GM12878 (cell line): ENCODE measurements around the gene CCDC197. TPM values are rescaled to one million over a fixed set of nuclear protein-coding genes. Genes with fewer than 3 reads are reported as not detected.

ENCODE experiments used
- ATAC-seq: fragments of 200-7000 bp; cut with Tn5 transposase; 3 replicates; pipeline ENCODE4 v1.9.1; 2020; ENCODE audit warnings: mild to moderate bottlenecking, moderate library complexity
- BruUV-seq: library from RNA; stranded (reverse); fragments of 400-500 nt; replicated peaks from 2 replicates; lab custom pipeline; 2021; lab: Mats Ljungman, UMichigan
- CTCF ChIA-PET: fragments of 300-600 bp; sonication (Branson Sonifier 250); formaldehyde crosslinking; extraction: SDS; loops from one replicate; lab custom pipeline; 2021; ENCODE audit warnings: inconsistent platforms; lab: Yijun Ruan, JAX
- POLR2A ChIA-PET: fragments of 350-600 bp; formaldehyde crosslinking; extraction: SDS; loops from one replicate; lab custom pipeline; 2021; ENCODE audit warnings: inconsistent platforms; lab: Charles Lee
- RAD21 ChIA-PET: fragments of 300-600 bp; sonication (Branson Sonifier 250); formaldehyde crosslinking; loops from one replicate; lab custom pipeline; 2023; ENCODE audit warnings: antibody characterized with exemption; ENCODE audit not compliant: unreplicated experiment; lab: Charles Lee
- SMC1A ChIA-PET: fragments of 300-600 bp; sonication (Branson Sonifier 250); formaldehyde crosslinking; loops from one replicate; lab custom pipeline; 2023; ENCODE audit not compliant: unreplicated experiment, uncharacterized antibody; lab: Charles Lee
- DNase-seq: peaks from one replicate; pipeline ENCODE4 v3.0.0-alpha.2; 2011; ENCODE audit warnings: low read depth, low spot score
- FAIRE-seq: peaks from 3 replicates; lab custom pipeline; 2011; peaks lifted over from hg19 to GRCh38; lab: Jason Lieb, UNC
- H2AFZ ChIP-seq: 2 replicates; pipeline ENCODE4 v1.6.0; 2011; ENCODE audit warnings: low read depth, low read length, control low read depth; ENCODE audit not compliant: control insufficient read depth
- H3K27ac ChIP-seq: 2 replicates; pipeline ENCODE4 v1.5.1; 2011; ENCODE audit warnings: control low read depth; ENCODE audit not compliant: control insufficient read depth, insufficient read depth
- H3K27me3 ChIP-seq, 2 experiments: replicated peaks in 1 of 2; 2 replicates each; pipeline versions ENCODE4 v1.6.0 to v1.6.1; 2011; ENCODE audit warnings: low read length in 1 of 2; ENCODE audit not compliant: control insufficient read depth in 2 of 2, insufficient read depth in 2 of 2
- H3K36me3 ChIP-seq, 2 experiments: 2 replicates each; pipeline ENCODE4 v1.5.1; 2011; ENCODE audit warnings: low read length in 1 of 2; ENCODE audit not compliant: control insufficient read depth in 2 of 2, insufficient read depth in 2 of 2
- H3K4me1 ChIP-seq: 2 replicates; pipeline ENCODE4 v1.6.1; 2011; ENCODE audit warnings: mild to moderate bottlenecking, low read length, moderate library complexity, mixed read lengths; ENCODE audit not compliant: control insufficient read depth, insufficient read depth
- H3K4me2 ChIP-seq: 2 replicates; pipeline ENCODE4 v1.6.0; 2011; ENCODE audit warnings: control low read depth; ENCODE audit not compliant: control insufficient read depth, insufficient read depth
- H3K4me3 ChIP-seq: fragments of 200-600 bp; sonication (generic); 2 replicates; pipeline ENCODE4 v1.5.1; 2016
- H3K79me2 ChIP-seq: 2 replicates; pipeline ENCODE4 v1.6.0; 2011; ENCODE audit warnings: low read length; ENCODE audit not compliant: control insufficient read depth, insufficient read depth
- H3K9ac ChIP-seq: 2 replicates; pipeline ENCODE4 v1.8.0; 2011; ENCODE audit warnings: low read length, control low read depth, mixed read lengths; ENCODE audit not compliant: control insufficient read depth, insufficient read depth
- H3K9me3 ChIP-seq: replicated peaks from 3 replicates; pipeline ENCODE4 v1.5.1; 2011; ENCODE audit warnings: mild to moderate bottlenecking, low read length; ENCODE audit not compliant: control insufficient read depth, insufficient read depth
- H4K20me1 ChIP-seq: 2 replicates; pipeline ENCODE4 v1.6.0; 2011; ENCODE audit not compliant: control insufficient read depth, insufficient read depth
- ASH2L ChIP-seq: fragments of 300-600, 200-600 bp; sonication (generic); IDR thresholded peaks from 2 replicates; pipeline ENCODE4 v1.6.1; 2017; ENCODE audit warnings: low read depth, mild to moderate bottlenecking, borderline replicate concordance
- ATF7 ChIP-seq: fragments of 450-650 bp; IDR thresholded peaks from 2 replicates; pipeline ENCODE4 v1.6.1; 2016; ENCODE audit warnings: low read depth, mild to moderate bottlenecking
- BHLHE40 ChIP-seq, 2 experiments: fragments of 450-650 bp in 1 of 2; IDR thresholded peaks; 2 replicates each; pipeline ENCODE4 v1.6.1; 2011 to 2017; ENCODE audit warnings: low read depth in 2 of 2, borderline replicate concordance in 1 of 2, improper control_type of control experiment in 1 of 2, low read length in 1 of 2, mild to moderate bottlenecking in 1 of 2
- CBX3 ChIP-seq: fragments of 200-600 bp; sonication (generic); IDR thresholded peaks from 2 replicates; pipeline ENCODE4 v1.6.1; 2016; ENCODE audit warnings: low read depth, borderline replicate concordance
- IKZF1 ChIP-seq: fragments of 450-650 bp; conservative IDR thresholded peaks from 2 replicates; pipeline ENCODE4 v1.6.1; 2017; ENCODE audit warnings: antibody characterized with exemption, mild to moderate bottlenecking
- RCOR1 ChIP-seq: conservative IDR thresholded peaks from 2 replicates; pipeline ENCODE4 v1.6.1; 2012; ENCODE audit warnings: low read depth, low read length, improper control_type of control experiment
- RELA ChIP-seq: fragments of 450-650 bp; IDR thresholded peaks from 2 replicates; pipeline ENCODE4 v1.8.0; 2014; ENCODE audit warnings: borderline replicate concordance; ENCODE audit not compliant: partially characterized antibody
- REST ChIP-seq: IDR thresholded peaks from 2 replicates; pipeline ENCODE4 v1.6.1; 2012; ENCODE audit warnings: mild to moderate bottlenecking, low read depth, low read length
- RFX5 ChIP-seq: IDR thresholded peaks from 2 replicates; pipeline ENCODE4 v1.6.1; 2011; ENCODE audit warnings: low read depth, low read length, improper control_type of control experiment
- SIN3A ChIP-seq: IDR thresholded peaks from 2 replicates; pipeline ENCODE4 v1.6.1; 2012; ENCODE audit warnings: low read depth, low read length, improper control_type of control experiment
- ZNF207 ChIP-seq: fragments of 450-650 bp; IDR thresholded peaks from 2 replicates; pipeline ENCODE4 v1.6.1; 2014; ENCODE audit warnings: antibody characterized with exemption, mild to moderate bottlenecking, borderline replicate concordance
- ZNF622 ChIP-seq: fragments of 450-650 bp; IDR thresholded peaks from 2 replicates; pipeline ENCODE4 v1.6.1; 2017; ENCODE audit warnings: mild to moderate bottlenecking, inconsistent platforms
- whole genome bisulfite sequencing: methylation state at CpG from one replicate; pipeline ENCODE4 v1.1.6; 2016; ENCODE audit warnings: low lambda C conversion rate; ENCODE audit not compliant: insufficient replicate concordance, insufficient coverage; ENCODE audit errors: missing lambda C conversion rate; 5-methylcytosine and 5-hydroxymethylcytosine counted together
- in situ Hi-C: fragments of 300-500 bp; cut with MboI; formaldehyde crosslinking; loops from 9 replicates; pipeline ENCODE4 v1.14.3; 2018; ENCODE audit warnings: mixed read lengths
- intact Hi-C: fragments of 100-400 bp; cut with micrococcal nuclease; formaldehyde crosslinking; loops from one replicate; pipeline ENCODE4 v1.14.2; 2022; ENCODE audit not compliant: unreplicated experiment
- polyA plus RNA-seq, 11 experiments: library from polyadenylated mRNA; depleted of rRNA in 4 of 11; unstranded in 6 of 11; stranded (reverse) in 5 of 11; fragments of >200 nt; fragmentation: Nextera tagmentation in 4 of 11; fragmentation: Illumina TruSeq in 1 of 11; extraction: Ambion mirVana in 4 of 11; extraction: Trizol in 1 of 11; gene quantifications; 1 replicate in 1 of 11; 2 replicates in 10 of 11; pipeline versions ENCODE4 v1.2.1 to v1.2.3, GENCODE V29; 2011 to 2016; ENCODE audit warnings: inconsistent platforms in 2 of 11, missing spikeins in 2 of 11, low read depth in 1 of 11
- total RNA-seq, 4 experiments: library from RNA; depleted of rRNA in 3 of 4; stranded (reverse); fragments of >200 nt in 3 of 4; fragmentation: Illumina TruSeq in 1 of 4; extraction: Trizol in 1 of 4; gene quantifications; 2 replicates each; pipeline versions ENCODE4 v1.2.1 to v1.2.3, GENCODE V29; 2013 to 2021
- TF ChIP-seq, protein P1 (sequence below): IDR thresholded peaks from 2 replicates; pipeline ENCODE4 v1.6.1; 2011; ENCODE audit warnings: low read depth, low read length, improper control_type of control experiment, borderline replicate concordance

The CCDC197 gene
- total and polyA plus RNA-seq, 10 of the 15 experiments (the other 5 are each of a cell fraction or from before 2014, with no cell fraction given) = 0.12 TPM; not detected in 9

DNA sequence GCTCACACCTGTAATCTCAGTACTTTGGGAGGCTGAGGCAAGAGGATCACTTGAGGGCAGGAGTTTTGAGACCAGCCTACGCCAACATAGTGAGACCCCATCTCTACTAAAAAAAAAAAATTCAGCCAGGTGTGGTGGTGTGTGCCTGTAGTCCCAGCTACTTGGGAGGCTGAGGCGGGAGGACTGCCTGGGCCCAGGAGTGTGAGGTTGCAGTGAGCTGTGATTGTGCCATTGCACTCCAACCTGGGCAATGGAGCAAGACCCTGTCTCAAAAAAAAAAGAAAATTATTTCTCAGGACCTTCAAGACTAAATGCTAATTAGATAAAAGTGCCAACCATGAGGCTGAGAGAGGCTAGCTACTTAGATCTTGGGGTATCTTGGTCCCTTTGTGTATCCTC lies 52.5 kb downstream of the CCDC197 start:
- FAIRE-seq (no peak), ATAC-seq (no peak), DNase-seq (no peak)
- intact Hi-C loops = no loop called here
- H3K9me3 ChIP-seq = no peaks in the 10 kb centered on the region
- BruUV-seq = no TSS peak
- H3K9ac ChIP-seq = no peak overlapping the region
- H3K4me2 ChIP-seq = no peak overlapping the region
- H4K20me1 ChIP-seq = no peaks in the 10 kb centered on the region
- WGBS = 91% methylated on average over 2 of the region's 2 CpGs
- TF ChIP-seq IKZF1 (no peak), BHLHE40 (IDR thresholded peaks at IDR 0.05; ENCODE audit: borderline replicate concordance in 1 of 2, low read depth in 2 of 2, low read length in 1 of 2) (no peak), RCOR1 (no peak), ASH2L (no peak), RFX5 (no peak), SIN3A (no peak), ZNF622 (no peak), REST (no peak), RELA (no peak), ATF7 (no peak), ZNF207 (no peak), CBX3 (no peak)
- TF ChIP-seq, protein P1, sequence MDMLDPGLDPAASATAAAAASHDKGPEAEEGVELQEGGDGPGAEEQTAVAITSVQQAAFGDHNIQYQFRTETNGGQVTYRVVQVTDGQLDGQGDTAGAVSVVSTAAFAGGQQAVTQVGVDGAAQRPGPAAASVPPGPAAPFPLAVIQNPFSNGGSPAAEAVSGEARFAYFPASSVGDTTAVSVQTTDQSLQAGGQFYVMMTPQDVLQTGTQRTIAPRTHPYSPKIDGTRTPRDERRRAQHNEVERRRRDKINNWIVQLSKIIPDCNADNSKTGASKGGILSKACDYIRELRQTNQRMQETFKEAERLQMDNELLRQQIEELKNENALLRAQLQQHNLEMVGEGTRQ = no peak
- CTCF ChIA-PET = interaction anchor here (1.2 to 1.9 kb wide), 2 partner anchors 13 to 130 kb away, joined by 3 to 10 read pairs; no protein-coding TSS in a partner anchor
- H3K27ac ChIP-seq = no peak overlapping the region
- no peaks in the 10 kb centered on the region for H3K79me2 ChIP-seq
- no peak overlapping the region for H2AFZ ChIP-seq
- SMC1A ChIA-PET = interaction anchor here (0.6 to 0.9 kb wide), 3 partner anchors 10 to 827 kb away, joined by 3 read pairs; no protein-coding TSS in a partner anchor
- no peak overlapping the region for H3K4me3 ChIP-seq
- RAD21 ChIA-PET = no interaction called here
- no peaks in the 10 kb centered on the region for H3K4me1 ChIP-seq
- in situ Hi-C loops = no loop called here
- peaks cover 35 to 40% of the 10 kb centered on the region in 2 experiments for H3K36me3 ChIP-seq
- POLR2A ChIA-PET = interaction anchor here (0.7 kb wide), 1 partner anchor 438 kb away, joined by 3 read pairs; no protein-coding TSS in a partner anchor
- no peaks in the 10 kb centered on the region for H3K27me3 ChIP-seq
